NT2/D1 (cell line): ENCODE results near the gene HES1.

Experiments used
- SUZ12 ChIP-seq: IDR thresholded peaks from 2 replicates; pipeline ENCODE4 v1.6.1; 2011; ENCODE audit not compliant: insufficient read length, insufficient read depth; ENCODE audit errors: extremely low read depth
- YY1 ChIP-seq: IDR thresholded peaks from 2 replicates; pipeline ENCODE4 v1.6.1; 2011; ENCODE audit not compliant: insufficient read length, insufficient read depth
- ZNF274 ChIP-seq: IDR thresholded peaks from 2 replicates; pipeline ENCODE4 v1.6.1; 2011; ENCODE audit warnings: mild to moderate bottlenecking, low read depth, low read length

DNA sequence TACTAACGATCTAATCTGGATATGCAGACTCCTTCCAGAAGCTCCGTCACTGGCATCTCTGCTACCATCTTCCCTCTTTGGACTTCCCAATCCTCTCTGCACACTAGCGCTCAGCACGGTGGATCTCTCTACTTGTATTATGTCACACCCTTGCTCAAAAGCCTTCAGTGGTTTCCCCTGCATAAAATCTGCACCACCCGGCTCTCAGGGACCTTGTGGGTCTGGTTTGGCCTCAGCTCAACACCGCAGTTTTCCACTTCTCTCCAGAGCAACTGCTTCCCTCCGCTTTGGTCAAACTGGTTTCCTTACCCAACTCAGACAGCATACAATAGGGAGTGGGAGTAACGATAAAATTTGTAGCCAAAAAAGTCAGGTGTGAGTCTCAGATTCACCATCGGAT, 30.7 kb upstream of the HES1 start:
- TF ChIP-seq SUZ12 (no peak), ZNF274 (no peak), YY1 (no peak)
